ENCODE measurements around the gene RCAN3. TPM values are rescaled to one million over a fixed set of nuclear protein-coding genes. Genes with fewer than 3 reads are reported as not detected.

RCAN3 gene
- total and polyA plus RNA-seq, 2 donors from 2014 or later: 3.5 to 27.1 TPM

- H3K27ac ChIP-seq (ENCODE audit: low read depth in 2 of 2, low read length in 2 of 2): peak overlapping the region in 1 of 2 donors; percentile 32
- DNase-seq: peak in 1 of 5 donors; percentile 66
- H3K36me3 ChIP-seq (ENCODE audit: control insufficient read depth in 2 of 3, insufficient read depth in 3 of 3, low read length in 3 of 3): no peaks in the 10 kb centered on the region
- TF ChIP-seq CTCF (IDR thresholded peaks at IDR 0.05; ENCODE audit: borderline replicate concordance, extremely low read depth, insufficient read depth): no peak
- H3K27me3 ChIP-seq (ENCODE audit: control insufficient read depth, insufficient read depth, low read length): no peaks in the 10 kb centered on the region
- no peaks in the 10 kb centered on the region for H3K9me3 ChIP-seq (ENCODE audit: control insufficient read depth in 2 of 3, insufficient read depth in 1 of 3, low read length in 3 of 3)
- no peak overlapping the region for H3K9ac ChIP-seq (ENCODE audit: low read length in 3 of 3)
- peaks cover 0 to 20% (median 6%) of the 10 kb centered on the region in 3 donors for H3K4me1 ChIP-seq (ENCODE audit: control insufficient read depth in 2 of 3, insufficient read depth in 2 of 3, low read depth in 1 of 3, low read length in 3 of 3)
- intact Hi-C loops (cut with DNase I): no loop called here
- peak; percentile 88 for FAIRE-seq
- H3K4me3 ChIP-seq (ENCODE audit: low read length in 3 of 3): no peak overlapping the region
Observed at GRCh38 chr1:24540906-24541710, 38.5 kb downstream of the RCAN3 start.

- intact Hi-C loops (cut with DNase I): no loop called here
- peaks cover 0 to 12% (median 4%) of the 10 kb centered on the region in 3 donors for H3K4me1 ChIP-seq (ENCODE audit: control insufficient read depth in 2 of 3, insufficient read depth in 2 of 3, low read depth in 1 of 3, low read length in 3 of 3)
- peak; percentile 51 for TF ChIP-seq CTCF (IDR thresholded peaks at IDR 0.05; ENCODE audit: borderline replicate concordance, extremely low read depth, insufficient read depth)
- H3K4me3 ChIP-seq (ENCODE audit: low read length in 3 of 3): no peak overlapping the region
- no peak overlapping the region for H3K9ac ChIP-seq (ENCODE audit: low read length in 3 of 3)
- DNase-seq (no peak), FAIRE-seq (no peak)
- peak overlapping the region in 1 of 2 donors; percentile 32 for H3K27ac ChIP-seq (ENCODE audit: low read depth in 2 of 2, low read length in 2 of 2)
- no peaks in the 10 kb centered on the region for H3K9me3 ChIP-seq (ENCODE audit: control insufficient read depth in 2 of 3, insufficient read depth in 1 of 3, low read length in 3 of 3)
- no peaks in the 10 kb centered on the region for H3K27me3 ChIP-seq (ENCODE audit: control insufficient read depth, insufficient read depth, low read length)
- H3K36me3 ChIP-seq (ENCODE audit: control insufficient read depth in 2 of 3, insufficient read depth in 3 of 3, low read length in 3 of 3): no peaks in the 10 kb centered on the region
Observed at GRCh38 chr1:24541711-24542346, 39.2 kb downstream of the RCAN3 start.

DNA sequence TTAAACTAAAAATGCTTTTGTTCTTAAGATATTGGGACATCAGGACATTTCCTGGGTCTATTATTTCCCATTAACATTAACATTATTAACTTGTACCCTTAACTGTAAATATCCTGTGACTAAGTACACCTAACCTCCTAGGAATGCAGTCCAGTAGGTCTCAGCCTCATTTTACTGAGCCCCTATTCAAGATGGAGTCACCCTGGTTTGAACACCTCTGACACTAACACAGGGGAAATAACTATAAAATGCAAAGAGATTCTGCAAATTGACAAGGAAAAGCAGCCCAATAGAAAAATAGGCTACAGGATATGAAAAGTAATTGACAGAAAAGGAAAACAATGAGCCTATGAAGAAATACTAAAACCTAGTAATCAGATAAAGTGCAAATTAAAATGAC, 41.6 kb downstream of the RCAN3 start:
- no peak overlapping the region for H3K4me3 ChIP-seq (ENCODE audit: low read length in 3 of 3)
- no peak for TF ChIP-seq CTCF (IDR thresholded peaks at IDR 0.05; ENCODE audit: borderline replicate concordance, extremely low read depth, insufficient read depth)
- intact Hi-C loops (cut with DNase I): no loop called here
- FAIRE-seq: no peak
- peaks cover 0 to 10% (median 3%) of the 10 kb centered on the region in 3 donors for H3K4me1 ChIP-seq (ENCODE audit: control insufficient read depth in 2 of 3, insufficient read depth in 2 of 3, low read depth in 1 of 3, low read length in 3 of 3)
- no peaks in the 10 kb centered on the region for H3K36me3 ChIP-seq (ENCODE audit: control insufficient read depth in 2 of 3, insufficient read depth in 3 of 3, low read length in 3 of 3)
- no peak overlapping the region for H3K27ac ChIP-seq (ENCODE audit: low read depth in 2 of 2, low read length in 2 of 2)
- no peaks in the 10 kb centered on the region for H3K27me3 ChIP-seq (ENCODE audit: control insufficient read depth, insufficient read depth, low read length)
- DNase-seq: peak in 1 of 5 donors; percentile 58
- no peak overlapping the region for H3K9ac ChIP-seq (ENCODE audit: low read length in 3 of 3)
- no peaks in the 10 kb centered on the region for H3K9me3 ChIP-seq (ENCODE audit: control insufficient read depth in 2 of 3, insufficient read depth in 1 of 3, low read length in 3 of 3)
